Activated CD4-positive, CD25-positive, alpha-beta regulatory T cell treated with anti-CD3 and anti-CD28 coated beads, Interleukin-2, amount 50 U/mL, for 24 hours (primary cell): ENCODE results near the gene ZC3H18.

Experiments
- ATAC-seq, 2 donors: fragments of 150-1000 bp; cut with Tn5 transposase; one replicate each; pipeline ENCODE4 v1.10.0; 2021; ENCODE audit warnings: mild to moderate bottlenecking in 1 of 2, moderate library complexity in 1 of 2

The ZC3H18 gene

GRCh38 chr16:88627531-88628411 is 57.6 kb downstream of the ZC3H18 start:
- no peak for ATAC-seq

DNA sequence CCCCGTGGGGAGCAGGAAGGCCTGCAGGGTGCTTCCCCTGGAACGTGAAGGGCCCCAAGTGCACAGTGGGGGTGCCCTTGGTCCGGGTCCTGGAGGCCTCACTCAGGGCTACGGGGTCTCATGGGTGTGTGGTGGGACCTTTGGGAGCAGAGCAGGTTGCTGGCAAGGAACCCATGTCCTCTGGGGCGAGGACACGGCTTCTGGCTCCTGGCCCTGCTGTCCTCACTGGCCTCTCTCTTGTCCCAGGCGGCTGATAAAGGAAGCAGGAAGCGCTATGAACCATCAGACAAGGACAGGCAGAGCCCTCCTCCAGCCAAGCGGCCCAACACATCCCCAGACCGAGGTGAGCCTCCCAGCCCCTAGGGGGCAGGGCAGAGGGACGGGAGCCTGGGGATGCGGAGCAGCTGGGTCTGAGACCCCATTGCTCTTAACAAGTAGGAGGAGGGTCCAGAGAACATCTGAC is 58.3 kb downstream of the ZC3H18 start:
- no peak for ATAC-seq

DNA sequence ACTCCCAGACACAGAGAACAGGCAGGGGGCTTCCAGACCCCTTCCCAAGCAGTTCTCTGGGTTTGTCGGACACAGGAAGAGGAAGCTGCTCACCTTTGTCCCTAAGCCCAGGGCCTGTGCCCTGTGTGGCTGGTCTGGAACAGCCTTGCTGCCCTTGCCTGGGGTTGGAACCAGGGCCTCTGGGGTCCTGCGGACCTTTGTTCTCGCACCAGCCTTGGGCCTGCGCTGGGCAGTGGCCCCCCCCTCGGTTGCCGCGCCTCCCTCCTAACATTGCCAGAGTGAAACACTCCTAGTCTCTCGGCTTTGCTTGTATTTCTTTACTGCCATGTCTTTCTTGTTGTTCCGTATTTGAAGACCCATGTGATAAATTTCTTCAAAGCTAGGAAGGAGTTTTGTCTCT is 59.6 kb downstream of the ZC3H18 start:
- no peak for ATAC-seq

DNA sequence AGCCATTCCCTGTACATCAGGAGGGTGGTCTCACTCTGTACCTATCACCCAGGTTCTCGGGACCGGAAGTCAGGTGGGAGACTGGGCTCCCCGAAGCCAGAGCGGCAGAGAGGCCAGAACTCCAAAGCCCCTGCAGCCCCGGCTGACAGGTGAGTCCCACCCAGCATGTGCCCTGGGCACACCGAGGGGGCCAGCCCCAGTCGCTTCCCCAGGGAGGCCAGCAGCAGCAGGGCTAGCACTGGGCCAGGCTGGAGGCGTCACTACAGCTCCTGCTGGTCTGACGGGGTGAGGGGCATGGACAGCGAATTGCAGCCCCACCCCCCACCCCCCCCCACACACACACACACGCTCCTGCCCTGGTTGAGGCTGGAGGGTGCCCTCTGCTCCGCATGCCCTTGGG is 60.2 kb downstream of the ZC3H18 start:
- no peak for ATAC-seq

DNA sequence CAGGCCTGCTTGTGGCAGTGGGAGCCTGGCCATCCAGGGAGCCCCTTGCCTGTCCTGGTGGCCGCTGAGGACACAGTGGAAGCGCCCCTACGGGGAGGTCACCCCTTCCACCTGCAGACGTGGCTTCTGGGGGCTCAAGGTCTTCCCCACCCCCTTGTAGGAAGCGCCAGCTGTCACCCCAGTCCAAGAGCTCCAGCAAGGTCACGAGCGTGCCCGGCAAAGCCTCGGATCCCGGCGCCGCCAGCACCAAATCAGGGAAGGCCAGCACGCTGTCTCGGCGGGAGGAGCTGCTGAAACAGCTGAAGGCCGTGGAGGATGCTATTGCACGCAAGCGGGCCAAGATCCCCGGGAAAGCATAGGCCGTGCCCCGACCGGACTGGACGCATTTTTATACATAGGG is 60.7 kb downstream of the ZC3H18 start:
- no peak for ATAC-seq

DNA sequence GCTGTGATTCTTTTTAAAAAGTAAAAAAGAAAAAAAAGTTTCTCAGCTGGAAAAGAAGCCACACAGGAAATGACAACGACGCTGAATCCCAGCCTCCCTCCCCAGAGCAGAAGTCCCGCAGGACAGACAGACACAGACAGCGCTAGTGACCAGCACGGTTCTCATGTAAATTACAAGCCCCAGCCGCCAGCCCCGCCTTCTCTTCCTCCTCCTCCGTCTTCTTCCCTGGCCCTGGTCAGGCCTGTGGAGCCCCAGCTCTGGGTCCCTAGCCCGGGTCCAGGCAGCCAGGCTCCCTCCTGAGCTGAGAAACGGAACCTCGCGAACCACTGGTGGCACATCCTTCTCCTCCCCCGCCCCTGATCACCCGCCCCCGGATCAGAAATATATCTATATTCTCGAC is 61.2 kb downstream of the ZC3H18 start:
- no peak for ATAC-seq

DNA sequence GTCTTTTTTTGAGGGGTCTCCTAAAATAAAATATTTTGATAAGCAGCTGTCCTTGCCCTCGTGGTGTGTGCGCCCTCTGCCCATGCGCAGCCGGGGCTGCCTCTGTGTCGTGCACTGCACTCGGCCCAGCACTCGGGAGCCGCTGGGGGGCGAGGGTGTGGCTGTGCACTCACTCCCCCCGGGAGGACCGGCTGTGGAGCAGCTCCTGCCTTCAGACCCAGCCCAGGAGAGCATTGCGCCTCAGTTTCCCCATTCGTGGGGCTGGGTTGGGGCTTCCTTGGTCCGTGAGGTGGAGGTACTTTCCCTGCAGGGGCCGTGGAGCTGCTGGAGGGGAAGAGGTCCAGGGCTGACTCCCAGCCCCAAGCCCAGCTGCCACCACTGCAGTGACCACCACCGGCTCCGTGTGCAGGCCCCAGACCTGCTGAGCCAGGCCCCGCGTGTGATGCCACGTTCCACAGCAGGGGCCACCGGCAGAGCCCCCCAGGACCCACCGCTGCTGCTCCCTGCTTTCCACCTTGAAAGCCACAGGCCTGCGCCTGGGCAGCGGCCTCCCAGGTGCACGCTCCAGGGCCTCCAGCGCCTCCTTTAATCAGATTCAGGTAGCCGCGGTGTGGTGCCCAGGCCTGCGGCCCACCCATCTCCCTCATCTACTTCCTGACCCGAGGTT is 61.9 kb downstream of the ZC3H18 start:
- no peak for ATAC-seq

DNA sequence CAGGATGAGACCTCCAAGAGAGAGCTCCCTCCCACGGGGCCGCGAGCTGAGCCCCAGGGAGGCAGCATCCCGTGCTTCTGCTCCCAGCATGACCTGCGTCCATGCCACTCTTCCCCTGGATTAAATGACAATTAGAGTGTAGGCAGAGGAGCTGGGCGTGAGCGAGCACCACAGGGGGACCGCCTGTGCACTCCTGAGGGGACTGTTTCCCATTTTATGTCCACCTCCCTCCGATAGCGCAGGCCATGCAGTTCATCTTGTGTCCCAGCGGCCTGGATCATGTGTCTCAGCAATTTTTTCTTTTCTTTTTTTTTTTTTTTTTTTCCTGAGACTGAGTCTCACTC is 62.4 kb downstream of the ZC3H18 start:
- ATAC-seq, result no peak

DNA sequence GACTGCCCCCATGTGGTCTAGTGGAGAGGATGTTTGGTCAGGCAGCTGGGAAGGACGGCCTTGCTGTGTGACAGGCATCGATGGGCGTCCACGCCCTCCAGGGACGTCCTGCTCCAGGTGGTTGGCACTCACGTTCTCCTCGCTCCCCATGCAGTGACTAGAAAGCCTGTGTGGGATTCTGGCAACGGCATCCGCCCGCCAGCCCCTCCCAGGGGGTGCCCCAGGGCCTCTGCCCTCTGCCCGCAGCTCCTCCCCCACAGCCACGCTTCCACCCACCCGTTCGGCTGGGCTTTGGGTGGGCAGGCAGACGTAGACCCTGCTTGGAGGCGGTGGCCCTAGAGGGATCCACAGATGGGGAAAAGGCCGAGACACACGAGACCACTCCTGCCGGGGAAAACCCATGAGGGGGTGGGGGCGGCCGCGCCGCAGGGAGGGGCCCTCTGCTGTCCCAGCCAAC is 63.5 kb downstream of the ZC3H18 start:
- peak; percentile 20 to 29 for ATAC-seq

DNA sequence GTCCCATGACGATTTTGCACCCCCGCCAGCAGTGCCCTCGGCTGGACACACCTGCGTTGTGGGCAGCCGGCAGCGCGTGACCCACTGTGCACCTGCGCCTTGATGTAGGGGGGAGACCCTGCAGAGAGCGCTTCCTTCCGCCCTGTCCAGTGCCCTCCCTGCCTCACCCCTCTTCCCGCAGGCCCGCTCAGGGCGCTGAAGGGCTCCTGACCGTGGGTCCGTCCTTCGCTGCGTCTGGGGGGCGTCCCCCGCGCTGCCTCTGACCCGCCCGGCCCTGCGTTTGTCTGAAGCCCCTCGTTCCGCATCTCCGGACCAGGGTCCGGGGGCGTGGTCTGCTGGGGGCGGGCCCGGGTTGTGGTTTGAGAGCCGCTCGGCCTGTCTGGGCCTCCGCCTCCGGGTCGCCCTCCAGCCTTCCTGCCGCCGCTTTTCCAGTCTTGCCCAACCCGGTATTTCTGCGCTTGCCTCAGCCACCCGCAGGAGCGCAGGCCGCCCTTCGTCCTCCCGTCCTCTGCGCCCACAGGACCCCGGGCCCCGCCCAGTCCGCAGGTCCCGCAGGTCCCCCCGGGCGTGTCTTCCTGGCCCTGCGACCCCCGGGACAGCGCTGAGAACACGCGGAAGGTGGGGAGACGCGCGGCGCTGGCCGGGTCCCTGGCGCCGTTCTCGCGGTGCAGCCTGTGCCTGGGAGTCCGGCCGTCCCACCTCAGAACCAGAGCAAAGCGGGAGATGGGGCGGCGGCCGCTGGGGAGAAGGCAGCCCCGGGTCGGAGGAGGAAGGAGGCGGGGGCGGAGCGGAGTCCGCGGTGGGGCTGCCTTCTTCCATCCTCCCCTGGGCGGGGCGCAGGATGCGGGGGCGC is 64.2 kb downstream of the ZC3H18 start:
- peak; percentile 18 to 24 for ATAC-seq

DNA sequence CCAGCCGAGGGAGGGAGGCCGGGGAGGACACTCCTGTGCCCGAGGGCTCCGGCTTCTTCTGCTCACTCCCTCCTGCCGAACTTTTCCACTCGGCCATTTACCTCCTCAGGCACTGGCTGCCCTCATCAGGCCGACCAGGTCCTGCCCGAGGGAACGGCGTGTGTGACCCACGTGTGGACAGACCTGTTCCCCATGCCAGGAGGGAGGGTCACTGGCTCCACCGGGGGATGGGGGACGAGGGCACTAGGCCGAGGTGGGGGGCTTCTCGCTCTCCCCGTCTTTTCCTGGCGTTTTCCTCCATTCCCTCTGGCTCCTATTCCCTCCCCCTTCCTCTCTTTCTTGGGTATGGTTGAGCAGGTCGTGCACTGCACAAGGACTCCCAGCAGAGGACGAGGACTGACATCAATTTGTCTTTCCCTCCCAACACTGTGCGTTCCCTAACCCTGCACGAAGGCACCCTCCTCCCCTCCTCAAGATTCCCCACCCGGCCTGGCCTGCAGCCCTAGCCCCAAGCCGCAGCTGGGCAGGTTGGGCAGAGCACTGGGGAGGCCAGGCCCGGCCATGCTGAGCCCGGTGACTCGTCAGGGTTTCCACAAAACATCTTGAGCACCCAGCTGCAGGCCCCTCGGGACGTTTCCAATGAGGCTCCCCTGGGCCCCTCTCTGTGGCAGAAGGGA is 64.9 kb downstream of the ZC3H18 start:
- no peak for ATAC-seq

DNA sequence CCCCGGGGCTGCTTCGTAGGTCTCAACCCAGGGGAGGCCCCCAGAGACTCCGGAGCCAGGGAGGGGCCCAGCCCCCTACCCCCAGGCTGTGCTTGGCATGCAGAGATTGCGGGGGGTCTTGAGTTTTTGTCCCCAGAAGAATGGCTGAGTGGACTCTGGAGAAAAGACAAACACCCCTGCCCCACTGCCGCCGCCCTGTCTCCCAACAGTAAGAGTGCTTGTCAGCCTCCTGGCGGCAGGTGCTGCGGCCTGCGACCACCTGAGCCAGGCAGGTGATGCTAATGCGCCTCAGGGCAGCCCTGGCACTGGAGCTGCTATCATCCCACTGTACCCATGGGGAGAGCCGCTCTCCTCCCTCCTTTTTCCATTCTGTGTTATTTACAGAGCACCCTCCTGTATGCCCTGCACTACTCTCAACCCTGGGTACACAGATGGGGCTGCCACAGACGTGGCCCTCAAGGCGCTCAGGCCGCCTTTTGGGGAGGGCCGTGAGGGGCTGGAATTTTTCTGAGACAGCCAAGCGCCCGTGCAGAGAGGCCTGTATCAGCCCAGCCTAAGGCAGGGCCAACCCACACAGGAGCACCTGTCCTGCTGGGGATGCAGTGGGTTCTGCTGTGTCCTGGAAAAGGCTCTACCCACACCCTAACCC is 65.6 kb downstream of the ZC3H18 start:
- no peak for ATAC-seq

- no peak for ATAC-seq
Measured at GRCh38 chr16:88636488-88637265, 66.5 kb downstream of the ZC3H18 start.

DNA sequence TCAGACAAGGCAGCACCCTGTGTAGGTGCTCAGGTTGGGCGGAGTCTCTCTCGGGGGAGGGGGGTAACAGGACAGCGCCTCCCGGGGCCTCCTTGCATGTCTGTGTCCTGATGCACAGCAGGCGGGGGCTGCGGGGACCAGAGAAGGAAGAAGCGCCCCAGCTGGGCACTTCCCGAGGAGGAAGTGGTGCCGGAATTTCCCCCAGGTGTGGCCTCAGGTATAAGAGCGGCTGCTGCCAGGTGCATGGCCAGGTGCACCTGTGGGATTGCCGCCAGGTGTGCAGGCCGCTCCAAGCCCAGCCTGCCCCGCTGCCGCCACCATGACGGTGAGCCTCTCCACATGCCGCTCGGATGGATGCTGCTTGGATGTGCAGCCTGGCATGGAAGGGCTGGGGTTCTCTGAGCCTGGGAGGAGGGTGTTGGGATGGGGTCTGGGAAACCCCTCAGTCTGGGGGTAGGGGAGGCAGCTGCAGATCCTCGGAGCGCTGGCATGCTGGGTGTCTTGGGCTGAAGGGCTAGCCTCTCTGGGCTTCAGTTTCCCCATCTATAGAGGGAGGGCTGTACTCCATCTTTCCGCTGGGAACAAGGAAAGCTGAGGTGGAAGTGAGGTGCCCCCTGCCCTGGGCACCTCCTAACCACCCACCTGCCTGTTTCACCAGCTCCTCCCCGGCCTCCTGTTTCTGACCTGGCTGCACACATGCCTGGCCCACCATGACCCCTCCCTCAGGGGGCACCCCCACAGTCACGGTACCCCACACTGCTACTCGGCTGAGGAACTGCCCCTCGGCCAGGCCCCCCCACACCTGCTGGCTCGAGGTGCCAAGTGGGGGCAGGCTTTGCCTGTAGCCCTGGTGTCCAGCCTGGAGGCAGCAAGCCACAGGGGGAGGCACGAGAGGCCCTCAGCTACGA is 68.4 kb downstream of the ZC3H18 start, which contains the start of gene IL17C:
Gene IL17C, plus strand, starts transcription at position 250 of the 908 bp plus-strand sequence. Its CDS starts 70 bp downstream, at position 320.
- ATAC-seq, result no peak

DNA sequence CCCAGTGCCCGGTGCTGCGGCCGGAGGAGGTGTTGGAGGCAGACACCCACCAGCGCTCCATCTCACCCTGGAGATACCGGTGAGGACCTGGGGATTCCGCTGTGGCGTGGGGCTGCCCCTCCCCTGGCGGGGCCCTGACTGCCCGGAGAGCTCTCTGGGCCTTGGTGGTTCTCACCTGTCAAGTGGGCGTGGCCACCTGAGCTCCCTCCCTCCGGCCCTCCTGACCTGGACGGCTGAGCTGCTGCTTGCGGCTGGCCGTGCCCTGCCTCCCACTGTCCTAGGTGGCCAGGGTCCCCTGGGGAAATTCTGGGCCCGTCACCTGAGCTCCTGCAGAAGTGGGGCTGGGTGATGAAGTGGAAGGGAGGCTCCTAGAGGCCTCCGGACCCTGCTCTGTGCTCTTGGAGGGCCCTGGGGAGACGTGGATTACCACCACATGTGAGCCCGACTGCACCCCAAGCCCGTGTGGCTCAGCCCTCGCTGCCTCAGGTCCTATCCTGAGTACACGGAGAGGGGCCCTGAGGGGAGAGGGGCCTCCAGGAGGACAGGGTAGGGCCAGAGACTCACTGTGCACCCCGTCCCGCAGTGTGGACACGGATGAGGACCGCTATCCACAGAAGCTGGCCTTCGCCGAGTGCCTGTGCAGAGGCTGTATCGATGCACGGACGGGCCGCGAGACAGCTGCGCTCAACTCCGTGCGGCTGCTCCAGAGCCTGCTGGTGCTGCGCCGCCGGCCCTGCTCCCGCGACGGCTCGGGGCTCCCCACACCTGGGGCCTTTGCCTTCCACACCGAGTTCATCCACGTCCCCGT is 69.2 kb downstream of the ZC3H18 start:
- no peak for ATAC-seq

- no peak for ATAC-seq
Measured at GRCh38 chr16:88640039-88640495, 69.9 kb downstream of the ZC3H18 start.

- no peak for ATAC-seq
Measured at GRCh38 chr16:88640498-88641247, 70.5 kb downstream of the ZC3H18 start.
